PC-3 (cell line): ENCODE results near the gene GCC2. TPM values are rescaled to one million over a fixed set of nuclear protein-coding genes. Genes with fewer than 3 reads are reported as not detected.
"Not testable (repeated sequence)": the region's sequence is repeated elsewhere in the genome, so short reads cannot be mapped to it uniquely, and the experiment has no call there.

ENCODE experiments used
- ATAC-seq: fragments of 200-7000 bp; cut with Tn5 transposase; 2 replicates; pipeline ENCODE4 v1.9.1; 2020; ENCODE audit warnings: mild to moderate bottlenecking, moderate library complexity
- BruUV-seq: library from RNA; stranded (reverse); fragments of 400-500 nt; replicated peaks from 2 replicates; lab custom pipeline; 2021; lab: Mats Ljungman, UMichigan
- CTCF ChIA-PET: fragments of 300-600 bp; sonication (Branson Sonifier 250); formaldehyde crosslinking; loops from one replicate; lab custom pipeline; 2022; ENCODE audit warnings: antibody characterized with exemption; lab: Charles Lee
- POLR2A ChIA-PET: fragments of 300-600 bp; sonication (Branson Sonifier 250); formaldehyde crosslinking; loops from one replicate; lab custom pipeline; 2022; ENCODE audit warnings: antibody characterized with exemption; ENCODE audit not compliant: unreplicated experiment; lab: Charles Lee
- DNase-seq: peaks from one replicate; pipeline ENCODE4 v3.0.0-alpha.2; 2015
- H2AFZ ChIP-seq: fragments of 300-600 bp; sonication (generic); 2 replicates; pipeline ENCODE4 v1.6.0; 2016; ENCODE audit warnings: antibody characterized with exemption, low read length
- H3F3A ChIP-seq: fragments of 300-600 bp; sonication (generic); one replicate; pipeline ENCODE4 v1.6.0; 2017; ENCODE audit warnings: antibody characterized with exemption, low read length, control low read depth, mild to moderate bottlenecking; ENCODE audit not compliant: unreplicated experiment
- H3K27ac ChIP-seq: fragments of 300-600 bp; sonication (generic); 2 replicates; pipeline ENCODE4 v1.5.1; 2016; ENCODE audit warnings: mild to moderate bottlenecking, low read length
- H3K27me3 ChIP-seq: fragments of 300-600 bp; sonication (generic); 2 replicates; pipeline ENCODE4 v1.6.1; 2016; ENCODE audit warnings: low read length, mixed read lengths
- H3K36me3 ChIP-seq: fragments of 300-600 bp; sonication (generic); 2 replicates; pipeline ENCODE4 v1.6.1; 2016; ENCODE audit warnings: low read depth, mixed run types, low read length, mixed read lengths
- H3K4me1 ChIP-seq: fragments of 300-600 bp; sonication (generic); 2 replicates; pipeline ENCODE4 v1.5.1; 2016; ENCODE audit warnings: low read length; ENCODE audit not compliant: insufficient read depth
- H3K4me2 ChIP-seq: fragments of 300-600 bp; sonication (generic); 2 replicates; pipeline ENCODE4 v1.6.0; 2016; ENCODE audit warnings: low read length
- H3K4me3 ChIP-seq: fragments of 300-600 bp; sonication (generic); 2 replicates; pipeline ENCODE4 v1.5.1; 2016; ENCODE audit warnings: mild to moderate bottlenecking, low read length, mixed read lengths
- H3K79me2 ChIP-seq: fragments of 300-600 bp; sonication (generic); 2 replicates; pipeline ENCODE4 v1.6.1; 2017; ENCODE audit warnings: low read length, mixed read lengths
- H3K9ac ChIP-seq: fragments of 300-600 bp; sonication (generic); 2 replicates; pipeline ENCODE4 v1.6.0; 2016; ENCODE audit warnings: mild to moderate bottlenecking, low read length
- H3K9me2 ChIP-seq: fragments of 300-600 bp; sonication (generic); replicated peaks from 2 replicates; pipeline ENCODE4 v1.6.1; 2016; ENCODE audit warnings: mixed run types, low read length, mixed read lengths
- H3K9me3 ChIP-seq: fragments of 300-600 bp; sonication (generic); 2 replicates; pipeline ENCODE4 v1.6.1; 2016; ENCODE audit warnings: low read length, mixed read lengths
- H4K20me1 ChIP-seq: fragments of 300-600 bp; sonication (generic); 2 replicates; pipeline ENCODE4 v1.6.1; 2016; ENCODE audit warnings: low read length, mixed read lengths
- CTCF ChIP-seq: fragments of 300-600 bp; sonication (generic); conservative IDR thresholded peaks from 2 replicates; pipeline ENCODE4 v1.5.1; 2017; ENCODE audit warnings: antibody characterized with exemption, low read depth, mild to moderate bottlenecking, low read length
- EZH2 ChIP-seq: fragments of 300-600 bp; sonication (generic); IDR thresholded peaks from one replicate; pipeline ENCODE4 v1.6.1; 2017; ENCODE audit warnings: antibody characterized with exemption, mild to moderate bottlenecking, low read length; ENCODE audit not compliant: unreplicated experiment
- EZH2phosphoT487 ChIP-seq: fragments of 300-600 bp; sonication (generic); IDR thresholded peaks from 2 replicates; pipeline ENCODE4 v1.6.1; 2018; ENCODE audit warnings: mild to moderate bottlenecking, antibody characterized with exemption, low read length, borderline replicate concordance
- intact Hi-C: fragments of 100-400 bp; cut with micrococcal nuclease; formaldehyde crosslinking; loops from 2 replicates; pipeline ENCODE4 v1.9.0; 2023
- total RNA-seq: library from RNA; depleted of rRNA; stranded (reverse); fragments of >200 nt; gene quantifications from 2 replicates; pipeline ENCODE4 v1.2.3, GENCODE V29; 2014

GCC2 gene
- total RNA-seq, 1 experiment from 2014 or later: 10.1 TPM

- peaks cover 3% of the 10 kb centered on the region; the same call in 1 of the 2 replicates for H3K36me3 ChIP-seq
- no peaks in the 10 kb centered on the region for H3K27me3 ChIP-seq
- TF ChIP-seq EZH2phosphoT487: no peak
- TF ChIP-seq EZH2: no peak
- no peak for TF ChIP-seq CTCF
- H2AFZ ChIP-seq: no peak overlapping the region
- CTCF ChIA-PET: no interaction called here
- no peak for ATAC-seq
- no peak overlapping the region for H3K4me2 ChIP-seq
- no peaks in the 10 kb centered on the region for H3K4me1 ChIP-seq
- H3K4me3 ChIP-seq: no peak overlapping the region
- no peak overlapping the region for H3K9ac ChIP-seq
- DNase-seq: no peak
- H3K9me2 ChIP-seq: no peaks in the 10 kb centered on the region
- POLR2A ChIA-PET: no interaction called here
- H3K27ac ChIP-seq: no peak overlapping the region
- H3K9me3 ChIP-seq: no peaks in the 10 kb centered on the region
- intact Hi-C loops: loop anchor here (2.0 kb wide), 1 partner anchor 93 kb away; no protein-coding TSS in a partner anchor
- no peaks in the 10 kb centered on the region for H3F3A ChIP-seq
- no TSS peak for BruUV-seq
- no peaks in the 10 kb centered on the region for H3K79me2 ChIP-seq
- no peaks in the 10 kb centered on the region for H4K20me1 ChIP-seq
Observed at GRCh38 chr2:108491848-108492247, 42.8 kb downstream of the GCC2 start.

DNA sequence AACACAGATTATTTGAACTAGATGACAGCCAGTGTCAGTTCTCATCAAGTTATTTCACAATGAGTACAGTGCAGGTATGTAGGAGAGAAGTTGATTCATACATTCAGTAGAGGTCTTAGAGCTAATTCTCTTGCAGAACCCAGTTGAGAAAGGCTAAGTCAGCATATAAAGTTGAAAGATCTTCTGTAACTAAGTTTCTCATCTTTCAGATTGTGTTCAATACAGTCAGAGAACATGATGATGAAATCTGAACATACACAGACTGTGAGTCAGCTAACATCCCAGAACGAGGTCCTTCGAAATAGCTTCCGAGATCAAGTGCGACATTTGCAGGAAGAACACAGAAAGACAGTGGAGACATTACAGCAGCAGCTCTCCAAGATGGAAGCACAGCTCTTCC lies 43.4 kb downstream of the GCC2 start:
- H3F3A ChIP-seq: no peaks in the 10 kb centered on the region
- POLR2A ChIA-PET: no interaction called here
- no peaks in the 10 kb centered on the region for H3K27me3 ChIP-seq
- BruUV-seq: no TSS peak
- no peak for ATAC-seq
- no peak for TF ChIP-seq EZH2phosphoT487
- no peak for TF ChIP-seq EZH2
- TF ChIP-seq CTCF: no peak
- CTCF ChIA-PET: no interaction called here
- no peaks in the 10 kb centered on the region for H3K9me2 ChIP-seq
- DNase-seq: peak; percentile 37
- no peak overlapping the region for H2AFZ ChIP-seq
- no peak overlapping the region for H3K4me2 ChIP-seq
- H3K79me2 ChIP-seq: no peaks in the 10 kb centered on the region
- no peaks in the 10 kb centered on the region for H3K9me3 ChIP-seq
- intact Hi-C loops: no loop called here
- H3K4me1 ChIP-seq: no peaks in the 10 kb centered on the region
- no peaks in the 10 kb centered on the region for H4K20me1 ChIP-seq
- peaks cover 3% of the 10 kb centered on the region; the same call in 1 of the 2 replicates for H3K36me3 ChIP-seq
- H3K9ac ChIP-seq: no peak overlapping the region
- no peak overlapping the region for H3K4me3 ChIP-seq
- H3K27ac ChIP-seq: no peak overlapping the region

DNA sequence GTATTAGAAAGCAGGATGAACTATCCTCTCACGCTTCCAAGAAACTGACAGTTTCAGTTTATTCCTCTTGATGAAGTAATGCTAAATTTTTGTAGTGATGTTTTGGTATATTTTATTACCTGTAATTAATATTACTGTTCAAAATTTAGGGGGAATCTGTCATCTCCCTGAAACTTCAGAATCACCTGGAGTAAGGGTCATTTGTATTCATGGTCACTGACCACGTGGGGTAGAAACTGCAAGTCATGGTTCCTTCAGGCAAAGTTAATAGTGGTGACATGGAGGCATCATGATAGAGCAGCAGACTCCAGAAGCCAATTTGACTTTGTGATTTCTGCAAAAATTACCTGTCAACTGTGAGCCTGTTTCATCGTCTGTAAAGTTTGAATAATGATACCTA lies 47.2 kb downstream of the GCC2 start:
- H3K9me2 ChIP-seq, H3K4me3 ChIP-seq, H3K27ac ChIP-seq, CTCF ChIA-PET, H3K4me1 ChIP-seq, H3K9me3 ChIP-seq, POLR2A ChIA-PET, H3K27me3 ChIP-seq, H3K4me2 ChIP-seq, H3K36me3 ChIP-seq, H3K9ac ChIP-seq, H3K79me2 ChIP-seq, DNase-seq, intact Hi-C loops, H3F3A ChIP-seq, H4K20me1 ChIP-seq, ATAC-seq, BruUV-seq, H2AFZ ChIP-seq: not testable (repeated sequence)

DNA sequence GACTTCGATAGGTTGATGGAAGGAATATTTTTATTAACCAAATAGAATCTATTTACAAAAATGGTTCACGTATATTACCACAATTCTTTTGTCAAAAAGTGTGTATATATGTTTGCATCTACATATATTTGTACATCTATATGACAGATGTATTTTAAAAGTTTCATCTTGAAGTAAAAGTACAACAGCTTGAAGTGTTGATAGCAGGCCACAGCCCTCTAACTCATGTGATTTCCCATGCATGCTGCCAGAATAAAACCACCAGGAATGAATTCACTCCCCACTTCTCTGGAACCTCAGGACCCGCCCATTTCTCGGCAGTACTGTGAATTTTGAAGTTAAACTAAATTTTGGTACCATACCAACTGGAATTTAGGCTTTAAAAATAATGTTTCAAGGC lies 58.6 kb downstream of the GCC2 start:
- H3K9me3 ChIP-seq, H3K4me3 ChIP-seq, H4K20me1 ChIP-seq, POLR2A ChIA-PET, H2AFZ ChIP-seq, DNase-seq, H3F3A ChIP-seq, intact Hi-C loops, H3K79me2 ChIP-seq, H3K9ac ChIP-seq, H3K27ac ChIP-seq, CTCF ChIA-PET, ATAC-seq, H3K4me1 ChIP-seq, H3K4me2 ChIP-seq, H3K36me3 ChIP-seq, BruUV-seq, H3K27me3 ChIP-seq, H3K9me2 ChIP-seq: not testable (repeated sequence)

GRCh38 chr2:108512431-108512830 lies 63.4 kb downstream of the GCC2 start:
- H3K4me1 ChIP-seq, H3K27ac ChIP-seq, H2AFZ ChIP-seq, H3K79me2 ChIP-seq, ATAC-seq, H3F3A ChIP-seq, H3K4me3 ChIP-seq, H3K27me3 ChIP-seq, intact Hi-C loops, POLR2A ChIA-PET, H3K9me3 ChIP-seq, H3K9ac ChIP-seq, H3K9me2 ChIP-seq, H3K36me3 ChIP-seq, H4K20me1 ChIP-seq, DNase-seq, BruUV-seq, H3K4me2 ChIP-seq: not testable (repeated sequence)
- CTCF ChIA-PET: interaction anchor here (0.7 kb wide), 1 partner anchor 37 kb away, joined by 4 read pairs; no protein-coding TSS in a partner anchor
